ENCODE data around the gene M1AP.
"Not testable (repeated sequence)": the region's sequence is repeated elsewhere in the genome, so short reads cannot be mapped to it uniquely, and the experiment has no call there.

M1AP gene

GRCh38 chr2:74564222-74564621 is 83.9 kb downstream of the M1AP start:
- no peak for TF ChIP-seq CTCF (conservative IDR thresholded peaks at IDR 0.05)
- H3K27ac ChIP-seq, result no peak overlapping the region

- no peak for TF ChIP-seq CTCF (conservative IDR thresholded peaks at IDR 0.05)
- no peak overlapping the region for H3K27ac ChIP-seq
These were observed 85.9 kb downstream of the M1AP start for GRCh38 chr2:74562126-74562775.

GRCh38 chr2:74561022-74561421 is 87.1 kb downstream of the M1AP start:
- not testable (repeated sequence) for H3K27ac ChIP-seq

- no peak for TF ChIP-seq CTCF (conservative IDR thresholded peaks at IDR 0.05)
- no peak overlapping the region for H3K27ac ChIP-seq
These were observed 87.5 kb downstream of the M1AP start for GRCh38 chr2:74560591-74560990.

- TF ChIP-seq CTCF (conservative IDR thresholded peaks at IDR 0.05), result no peak
- H3K27ac ChIP-seq, result no peak overlapping the region
These were observed 88.2 kb downstream of the M1AP start for GRCh38 chr2:74559912-74560311.

GRCh38 chr2:74558284-74559230 is 89.6 kb downstream of the M1AP start:
- peak overlapping the region; percentile 31; the same call in 1 of the 2 replicates for H3K27ac ChIP-seq
- no peak for TF ChIP-seq CTCF (conservative IDR thresholded peaks at IDR 0.05)

GRCh38 chr2:74556831-74557370 is 91.2 kb downstream of the M1AP start:
- H3K27ac ChIP-seq, result no peak overlapping the region
- no peak for TF ChIP-seq CTCF (conservative IDR thresholded peaks at IDR 0.05)
